Activated CD4-positive, alpha-beta T cell treated with anti-CD3 and anti-CD28 coated beads, Interleukin-2, Interleukin-6, amounts not matched to agents 100 ng/mL and 50 ng/mL, durations not matched to agents 16 hours and 8 hours (primary cell): Measurements from ENCODE around the gene EPN2.
"Not testable (repeated sequence)": the region's sequence is repeated elsewhere in the genome, so short reads cannot be mapped to it uniquely, and the experiment has no call there.

Experiments
- DNase-seq: peaks from one replicate; pipeline ENCODE4 v3.0.0-alpha.2; 2020

The EPN2 gene

DNA sequence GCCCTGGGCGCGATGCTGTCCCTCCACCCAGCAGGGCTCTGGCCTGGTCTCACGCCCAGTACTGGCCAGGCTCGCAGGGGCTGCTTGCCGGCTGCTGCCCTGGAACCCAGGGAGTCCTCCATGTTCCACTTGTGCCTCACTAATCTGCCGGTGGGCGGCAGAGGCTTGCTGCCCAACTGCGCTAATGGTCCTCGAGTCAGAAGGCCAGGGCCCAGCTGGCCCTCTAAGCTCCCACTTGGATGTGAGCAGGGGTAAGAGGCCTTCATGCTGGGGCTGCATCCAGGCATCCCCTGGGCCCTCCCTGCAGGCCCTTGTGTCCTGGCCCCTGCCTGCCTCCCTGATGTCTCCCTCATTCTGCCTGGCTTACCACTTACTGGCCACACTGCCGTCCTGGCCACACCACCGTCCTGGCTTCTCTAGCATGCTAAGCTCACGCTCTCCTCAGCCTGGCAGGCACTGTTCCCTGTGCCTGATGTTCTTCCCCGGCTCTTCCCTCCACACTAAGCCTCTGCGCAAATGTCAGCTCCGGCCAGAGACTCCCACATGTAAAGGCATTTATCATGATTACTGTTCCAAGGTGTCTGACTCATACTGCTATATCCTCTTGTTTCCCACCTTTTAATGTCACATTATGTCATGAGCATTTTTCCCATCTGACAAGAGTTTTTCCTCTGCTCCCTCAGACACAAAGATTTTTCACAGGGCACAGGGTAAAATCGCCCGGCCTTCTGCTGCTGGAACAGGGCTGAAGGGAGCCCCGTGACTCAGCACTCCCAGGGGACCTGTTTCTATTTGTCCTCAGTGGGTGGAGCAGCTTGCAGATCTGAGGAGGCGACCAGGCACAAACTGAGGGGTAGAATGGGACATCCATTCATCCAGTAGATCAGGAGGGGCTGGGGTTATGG lies 109.4 kb downstream of the EPN2 start:
- no peak for DNase-seq

DNA sequence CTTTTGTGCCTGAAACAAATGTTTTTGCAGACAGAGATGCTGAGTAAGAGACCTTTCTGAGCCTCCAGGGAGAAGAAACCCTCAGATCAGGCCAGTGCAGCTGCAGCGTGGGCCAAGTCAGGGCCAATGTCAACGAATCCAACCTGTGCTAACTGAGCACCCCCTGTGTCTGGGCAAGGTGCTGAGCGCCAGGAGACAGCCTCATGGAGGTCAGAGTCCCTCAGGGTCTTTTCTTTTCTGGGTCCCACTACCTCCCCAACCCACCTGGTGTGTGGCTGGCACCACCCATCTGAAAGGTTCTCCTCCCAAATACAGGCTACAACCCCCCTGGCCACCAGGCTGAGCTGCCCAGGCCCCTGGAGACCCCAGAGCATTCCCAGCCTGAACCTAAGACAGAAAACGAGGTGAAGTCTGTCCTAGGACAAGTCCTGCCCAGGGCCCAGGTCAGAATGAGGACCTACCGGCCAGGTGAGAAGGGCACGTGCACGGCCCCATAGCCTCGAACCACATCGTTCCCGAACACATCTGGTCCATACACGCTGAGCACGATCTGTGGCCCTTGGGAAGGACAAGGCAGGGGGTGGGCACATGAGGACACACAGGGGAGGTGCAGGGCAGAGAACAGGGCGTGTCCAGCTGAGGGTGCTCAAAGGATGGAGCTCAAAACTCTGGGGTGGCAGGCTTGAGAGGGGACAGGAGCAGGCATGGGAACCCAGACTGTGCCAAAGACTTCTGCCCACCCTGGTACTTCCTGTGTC lies 110.3 kb downstream of the EPN2 start:
- no peak for DNase-seq

DNA sequence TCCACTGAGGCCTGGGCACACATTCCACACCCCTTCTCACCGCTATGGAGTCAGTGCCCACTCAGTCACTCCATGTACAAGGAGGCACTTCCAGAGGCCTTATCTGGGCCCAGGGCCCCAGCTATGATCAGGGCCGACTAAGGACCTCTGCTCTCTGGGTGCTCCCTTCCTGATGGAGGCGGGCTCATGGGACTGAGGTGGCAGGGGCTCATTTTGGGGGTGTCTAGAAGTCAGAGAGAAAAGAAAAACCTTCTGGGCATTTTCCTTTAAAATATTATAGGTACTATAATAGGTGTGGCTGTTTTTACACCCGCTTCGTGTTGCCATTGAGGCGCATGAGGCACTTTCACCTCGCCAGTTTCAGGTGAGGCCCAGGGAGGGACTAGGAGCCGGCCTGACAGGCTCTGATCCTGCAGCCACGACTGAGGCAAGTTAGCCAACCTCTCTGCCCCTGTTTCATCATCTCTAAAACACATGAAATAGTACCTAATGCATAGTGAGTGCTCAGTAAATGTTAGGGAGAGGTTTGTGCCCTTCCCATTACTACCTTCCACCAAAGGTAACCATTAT lies 111.0 kb downstream of the EPN2 start:
- DNase-seq = no peak

DNA sequence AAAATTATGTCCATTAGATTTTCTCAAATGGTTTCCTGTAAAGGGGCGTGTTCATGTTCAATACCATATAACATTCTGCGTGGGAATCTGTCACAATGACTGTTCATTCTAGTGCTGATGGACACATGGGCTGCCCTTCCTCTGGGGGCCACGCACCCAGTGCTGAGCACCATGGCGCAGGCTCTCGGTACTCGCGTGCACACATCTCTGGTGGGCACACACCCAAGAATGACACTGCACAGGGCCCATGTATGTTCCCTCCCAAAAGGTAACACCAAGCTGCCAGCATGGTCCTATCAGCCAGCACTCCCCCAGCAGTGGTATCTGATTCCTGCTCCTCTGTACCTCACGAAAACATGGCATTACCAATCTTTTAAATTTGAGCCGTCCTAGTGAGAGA lies 111.6 kb downstream of the EPN2 start:
- no peak for DNase-seq

DNA sequence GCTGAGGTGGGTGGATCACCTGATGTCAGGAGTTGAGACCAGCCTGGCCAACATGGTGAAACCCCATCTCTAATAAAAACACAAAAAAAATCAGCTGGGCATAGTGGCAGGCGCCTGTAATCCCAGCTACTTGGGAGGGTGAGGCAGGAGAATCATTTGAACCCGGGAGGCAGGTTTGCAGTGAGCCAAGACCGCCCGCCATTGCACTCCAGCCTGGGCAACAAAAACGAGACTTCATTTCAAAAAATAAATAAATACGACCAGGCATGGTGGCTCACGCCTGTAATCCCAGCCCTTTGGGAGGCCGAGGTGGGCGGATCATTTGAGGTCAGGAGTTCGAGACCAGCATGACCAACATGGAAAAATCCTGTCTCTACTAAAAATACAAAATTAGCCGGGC lies 116.2 kb downstream of the EPN2 start:
- DNase-seq = not testable (repeated sequence)

DNA sequence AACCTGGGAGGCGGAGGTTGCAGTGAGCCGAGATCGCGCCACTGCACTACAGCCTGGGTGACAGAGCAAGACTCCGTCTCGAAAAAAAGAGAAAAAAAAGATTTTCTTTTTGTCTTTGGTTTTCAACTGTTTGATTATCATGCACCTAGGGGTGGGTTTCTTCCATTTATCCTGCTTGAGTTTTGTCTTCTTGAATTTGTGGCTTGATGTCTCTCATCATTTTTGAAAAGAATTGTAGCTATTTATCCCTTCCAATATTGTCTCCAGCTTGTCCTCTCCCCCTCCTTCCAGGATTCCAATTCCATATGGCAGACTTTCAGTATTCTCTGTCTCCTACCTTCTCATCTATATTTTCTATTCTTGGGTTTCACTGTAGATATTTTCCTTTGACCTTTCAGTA lies 117.6 kb downstream of the EPN2 start:
- no peak for DNase-seq

DNA sequence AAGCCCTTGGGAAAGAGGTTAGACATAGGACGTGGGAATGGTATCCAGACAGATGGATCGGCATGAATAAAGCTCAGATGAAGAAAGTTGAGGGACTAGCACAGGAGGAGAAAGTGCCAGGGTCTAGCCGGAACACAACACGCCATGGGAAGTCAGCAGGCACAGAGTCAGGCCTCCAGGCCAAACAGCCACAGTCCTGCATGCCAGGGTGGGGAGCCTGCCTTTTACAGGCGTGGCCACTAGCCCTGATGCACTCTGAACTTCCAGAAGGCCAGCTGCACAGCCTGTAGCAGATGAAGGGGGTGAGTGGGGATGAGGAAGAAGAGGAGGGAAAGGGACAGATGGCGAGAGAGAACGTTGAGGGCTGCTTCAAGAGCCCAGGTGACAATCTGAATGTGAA lies 120.2 kb downstream of the EPN2 start:
- DNase-seq = no peak

DNA sequence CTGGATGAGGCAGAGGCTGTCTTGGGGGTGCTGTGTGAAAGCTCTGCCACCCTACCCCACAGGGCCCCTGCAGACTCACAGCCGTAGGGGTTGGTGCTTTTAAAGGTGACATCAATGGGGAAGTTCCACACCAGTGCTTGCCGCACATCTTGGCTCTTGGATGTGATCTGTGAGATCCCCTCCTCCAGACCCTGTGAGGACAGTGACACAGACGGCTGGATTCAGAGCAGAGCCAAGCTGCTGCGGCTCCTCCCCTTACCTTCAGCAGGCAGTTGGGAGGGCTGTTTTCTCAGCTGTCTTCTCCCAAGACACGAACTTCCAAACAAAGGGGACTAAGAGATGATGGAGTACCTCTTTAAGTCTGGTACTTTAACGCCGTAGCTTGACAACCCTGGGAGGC lies 120.6 kb downstream of the EPN2 start:
- DNase-seq = no peak

DNA sequence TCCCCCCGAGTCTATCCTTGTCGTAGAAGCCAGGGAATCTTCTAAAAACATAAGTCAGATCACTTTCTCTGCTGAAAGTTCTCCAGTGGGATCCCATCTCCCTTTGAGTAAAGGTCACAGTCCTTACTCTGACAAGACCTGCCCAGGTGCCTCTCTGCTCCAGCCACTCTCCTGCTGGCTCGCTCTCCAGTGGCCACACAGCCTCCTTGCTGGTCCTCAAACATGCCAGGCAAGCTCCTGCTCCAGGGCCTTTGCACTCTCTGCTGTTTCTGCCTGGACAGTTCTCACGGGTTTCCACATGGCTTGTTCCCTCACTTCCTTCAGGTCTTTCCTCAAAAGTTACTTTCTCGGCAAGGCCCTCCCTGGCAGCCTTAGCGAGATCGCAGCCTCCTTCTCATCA lies 122.0 kb downstream of the EPN2 start:
- no peak for DNase-seq

DNA sequence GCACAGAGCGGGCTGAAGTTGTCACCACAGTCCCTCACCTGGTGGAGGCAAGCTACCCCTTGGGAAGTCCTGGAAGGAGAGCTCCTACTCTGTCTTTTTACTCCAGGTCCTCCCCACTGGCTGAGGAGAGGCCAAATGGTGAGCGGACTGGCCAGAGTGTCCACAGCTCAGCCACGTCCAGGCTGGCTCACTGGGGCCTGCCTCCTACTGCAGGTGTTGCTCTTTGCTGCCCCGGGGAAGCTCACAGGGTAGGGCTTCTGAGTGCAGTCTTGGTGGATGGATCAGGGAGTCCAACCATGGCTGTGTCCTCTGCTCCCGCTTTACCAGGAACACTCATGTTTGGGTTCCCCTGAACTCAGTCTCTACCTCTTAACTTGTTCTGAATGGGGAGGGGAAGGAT lies 122.7 kb downstream of the EPN2 start:
- DNase-seq = no peak

DNA sequence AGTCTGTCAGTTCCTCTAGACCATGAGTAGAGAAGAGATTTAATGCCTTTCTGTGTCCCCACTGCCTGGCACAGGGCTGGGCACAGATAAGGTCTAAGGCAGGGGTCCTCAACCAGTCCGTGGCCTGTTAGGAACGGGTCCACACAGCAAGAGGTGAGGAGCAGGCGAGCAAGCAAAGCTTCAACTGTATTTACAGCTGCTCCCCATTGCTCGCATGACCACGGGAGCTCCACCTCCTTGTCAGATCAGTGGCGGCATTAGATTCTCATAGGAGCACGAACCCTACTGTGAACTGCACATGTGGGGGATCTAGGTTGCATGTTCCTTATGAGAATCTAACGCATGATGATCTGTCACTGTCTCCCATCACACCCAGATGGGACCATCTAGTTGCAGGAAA lies 123.6 kb downstream of the EPN2 start:
- DNase-seq = no peak

DNA sequence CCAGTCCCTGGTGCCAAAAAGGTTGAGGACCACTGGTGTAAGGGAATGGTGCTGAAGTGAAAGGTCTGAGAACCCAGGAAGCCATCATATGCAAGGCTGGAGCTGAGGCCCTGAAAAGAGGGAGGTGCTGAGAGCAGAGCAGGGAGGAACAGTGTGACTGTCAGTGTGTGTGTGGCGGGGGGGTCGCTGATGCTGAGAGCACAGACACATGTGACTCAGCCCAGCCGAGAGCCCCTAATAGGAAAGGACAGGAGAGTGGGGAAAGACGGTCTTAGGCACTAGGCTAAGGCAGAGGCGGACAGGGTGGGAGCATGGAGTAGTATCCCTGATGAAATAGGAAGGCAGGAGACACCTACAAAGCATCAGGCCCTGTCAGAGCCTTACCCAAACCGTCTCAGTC lies 124.2 kb downstream of the EPN2 start:
- no peak for DNase-seq

DNA sequence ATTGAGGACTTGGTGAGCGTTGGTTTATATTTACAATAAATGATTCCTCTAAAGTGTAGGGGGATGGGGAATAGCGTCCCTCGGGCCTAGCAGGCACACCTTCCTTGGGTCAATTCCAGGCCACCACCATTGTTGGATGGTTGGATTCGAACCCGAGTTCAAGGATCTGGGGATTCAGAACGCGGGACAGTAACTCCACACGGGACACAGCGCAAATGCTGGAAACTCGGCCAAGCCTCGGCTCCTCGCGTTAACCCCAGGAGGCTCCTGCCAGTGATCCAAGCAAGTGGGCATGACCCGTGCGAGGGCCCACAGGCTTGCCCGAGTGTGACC lies 124.7 kb downstream of the EPN2 start:
- no peak for DNase-seq

DNA sequence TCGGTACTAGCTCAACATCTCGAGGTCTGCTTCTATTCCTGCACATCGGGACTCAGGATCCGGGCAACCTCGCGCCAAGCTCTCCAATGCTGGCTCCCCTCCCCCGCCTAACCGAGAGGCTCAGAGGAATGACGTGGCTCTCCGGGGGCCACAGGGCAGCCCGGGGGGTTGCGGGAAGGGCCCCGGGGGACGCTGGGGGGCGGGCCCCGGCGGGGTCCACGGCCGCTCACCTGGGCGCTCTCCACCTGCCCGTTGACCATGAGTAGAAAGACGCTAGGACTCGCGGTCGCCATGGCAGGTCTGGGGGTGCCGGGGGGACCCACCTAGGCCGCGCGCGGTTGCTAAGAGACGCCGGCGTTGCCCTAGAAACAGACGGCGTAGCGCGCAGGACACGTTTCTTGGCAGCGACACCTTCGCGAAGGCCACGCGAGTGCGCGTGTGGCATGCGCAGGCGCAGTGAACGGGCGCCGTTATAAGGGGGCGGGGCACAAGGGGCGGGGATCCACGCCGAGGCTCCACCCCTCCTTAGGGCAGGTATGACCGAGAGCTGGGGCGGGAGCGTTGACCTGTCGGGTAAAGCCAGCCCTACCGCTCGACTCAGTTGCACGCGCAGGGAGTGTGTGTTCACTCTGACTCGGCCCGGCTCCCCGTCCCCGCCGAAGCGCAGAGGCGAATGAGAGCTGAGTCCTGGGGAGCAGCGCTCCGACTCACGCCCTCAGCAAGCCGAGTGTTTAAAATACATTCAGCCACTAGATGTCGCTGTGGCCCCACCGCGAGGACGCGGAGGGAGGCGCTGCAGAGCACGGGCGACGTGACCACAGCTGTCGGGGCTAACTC lies 125.3 kb downstream of the EPN2 start, which contains the start of gene B9D1:
Gene B9D1, minus strand, starts transcription at position 447 of the 837 bp plus-strand sequence. Its CDS starts 154 bp downstream, at position 293.
- peak; percentile 93 for DNase-seq

DNA sequence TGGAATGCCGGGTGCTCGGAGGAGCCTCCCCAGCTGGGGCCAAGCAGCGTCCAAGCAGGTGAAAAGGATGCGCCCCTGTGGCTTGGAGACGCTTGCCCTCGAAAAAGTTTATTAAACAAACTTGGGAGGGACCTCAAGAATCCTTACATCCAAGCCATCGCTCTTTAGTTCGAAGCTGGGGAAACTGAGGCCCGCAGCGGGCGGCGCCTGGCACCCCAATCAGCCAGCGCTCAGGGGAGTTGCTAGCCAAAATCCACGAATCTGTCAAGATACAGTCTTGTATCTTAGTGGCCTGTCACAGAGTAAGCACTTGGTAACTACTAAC lies 125.9 kb downstream of the EPN2 start:
- no peak for DNase-seq

DNA sequence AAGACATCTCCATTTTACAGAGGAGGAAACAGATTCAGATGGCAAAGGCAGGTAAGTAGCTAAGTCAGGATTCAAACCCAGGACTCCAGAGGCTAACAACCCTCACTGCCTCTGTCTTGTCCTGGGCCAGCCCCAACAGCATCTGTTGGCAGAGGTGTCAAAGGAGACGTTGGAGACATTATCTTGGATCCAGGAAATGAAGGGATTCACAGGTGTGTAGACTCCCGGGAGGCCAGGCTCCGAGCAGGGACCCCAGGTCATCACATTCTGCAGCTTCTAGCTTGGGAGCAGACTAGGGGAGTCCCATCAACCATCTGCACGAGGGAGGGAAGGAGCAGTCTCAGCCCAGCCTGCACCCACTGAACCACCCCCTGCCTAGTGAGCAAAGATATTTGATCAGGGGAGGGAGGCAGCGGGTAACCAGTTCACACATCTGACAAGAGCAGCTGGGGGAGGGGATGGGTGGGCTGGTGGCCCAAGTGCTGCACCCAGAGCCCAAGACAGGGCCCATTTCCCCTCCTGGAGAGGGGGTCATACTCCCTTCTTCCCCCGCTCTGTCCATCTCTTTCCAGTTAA lies 126.4 kb downstream of the EPN2 start:
- DNase-seq = no peak

DNA sequence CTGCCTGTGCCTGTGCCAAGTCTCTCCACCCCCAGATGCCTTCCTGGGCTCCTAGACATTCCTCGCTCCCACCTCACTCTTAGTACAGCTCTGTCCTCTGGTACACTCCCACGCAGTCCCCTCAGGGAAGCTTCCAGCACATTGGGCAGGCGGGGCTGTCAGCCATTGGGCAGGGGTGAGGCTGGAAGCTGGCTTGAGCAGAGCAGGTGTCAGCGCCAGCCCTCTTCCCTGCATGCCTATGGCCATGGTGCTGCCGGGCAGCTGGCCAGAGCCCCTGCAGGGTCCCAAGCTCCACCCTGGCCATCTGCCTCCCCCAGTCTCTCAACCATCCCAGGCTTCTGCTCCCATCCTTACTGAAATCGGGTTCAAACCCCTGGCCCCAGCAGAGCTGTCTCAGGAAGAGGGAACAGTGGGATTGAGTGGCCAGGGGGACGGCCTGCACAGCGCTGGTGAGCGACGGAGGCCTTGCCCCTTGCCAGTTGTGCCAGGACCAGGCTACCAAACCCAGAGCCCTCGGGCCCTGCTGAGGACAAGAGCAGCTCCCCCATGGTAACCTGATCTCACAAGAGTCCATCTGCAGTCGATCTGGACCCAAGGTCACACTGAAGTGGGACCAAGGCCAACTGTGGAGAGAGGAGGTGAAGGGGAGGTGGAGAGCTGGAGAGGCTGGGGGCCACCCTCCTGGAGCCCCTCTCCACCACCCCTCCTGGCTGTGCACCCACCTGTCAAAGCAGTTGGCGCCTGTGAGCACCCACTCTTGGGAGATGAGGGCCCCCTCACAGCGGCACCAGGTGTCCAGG lies 127.7 kb downstream of the EPN2 start:
- no peak for DNase-seq

DNA sequence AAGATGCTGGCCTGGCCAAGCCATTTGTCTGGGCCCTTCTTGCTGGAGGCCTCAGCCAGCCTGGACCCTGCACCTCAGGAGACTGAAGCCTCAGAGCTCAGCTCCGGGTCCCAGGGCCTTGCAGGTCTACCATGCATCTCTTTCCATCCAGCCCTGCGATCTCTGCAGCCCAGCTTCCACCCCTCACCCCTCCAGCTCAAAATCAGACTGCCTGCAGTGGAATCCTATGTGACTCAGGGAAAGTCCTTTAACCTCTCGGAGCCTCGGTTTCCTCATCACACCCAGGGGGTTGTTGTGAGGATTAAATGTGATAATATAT lies 128.3 kb downstream of the EPN2 start:
- no peak for DNase-seq

DNA sequence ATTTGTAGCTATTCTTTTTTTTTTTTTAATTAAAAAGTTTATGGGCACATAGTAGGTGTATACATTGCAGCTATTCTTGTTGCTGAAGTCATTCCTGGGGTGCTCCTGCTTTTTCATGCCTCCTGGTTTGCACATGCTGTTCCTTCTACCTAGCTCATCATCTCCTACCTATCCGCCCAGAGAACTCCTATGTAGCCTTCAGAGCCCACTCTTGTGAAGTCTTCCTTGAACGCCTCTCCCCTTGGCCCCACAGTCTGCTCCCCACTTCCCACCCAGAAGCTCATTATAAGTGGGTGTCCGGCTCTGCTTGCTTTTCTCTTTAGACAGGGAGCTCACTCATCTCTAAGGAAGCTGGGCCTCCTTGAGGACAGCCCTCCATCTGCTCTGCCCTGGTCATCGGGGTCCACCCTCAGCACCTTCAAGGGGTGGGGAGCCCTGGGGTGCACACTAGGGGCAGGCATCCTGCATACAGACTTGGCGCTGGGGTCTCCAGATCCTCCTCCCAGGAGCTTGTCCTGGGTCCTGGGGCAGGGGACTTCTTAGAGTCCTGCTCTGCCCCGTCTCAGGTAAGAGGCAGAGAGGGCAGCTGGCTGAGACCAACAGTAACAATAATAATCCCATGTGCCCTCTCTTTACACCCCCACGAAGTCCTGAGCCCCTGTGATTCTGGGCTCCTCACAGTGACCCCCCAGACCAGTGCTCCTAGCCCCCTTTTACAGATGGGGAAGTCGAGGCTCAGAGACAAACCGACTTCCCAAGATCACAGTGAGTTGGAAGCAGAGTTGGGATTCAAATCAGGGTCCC lies 128.9 kb downstream of the EPN2 start:
- DNase-seq = no peak

DNA sequence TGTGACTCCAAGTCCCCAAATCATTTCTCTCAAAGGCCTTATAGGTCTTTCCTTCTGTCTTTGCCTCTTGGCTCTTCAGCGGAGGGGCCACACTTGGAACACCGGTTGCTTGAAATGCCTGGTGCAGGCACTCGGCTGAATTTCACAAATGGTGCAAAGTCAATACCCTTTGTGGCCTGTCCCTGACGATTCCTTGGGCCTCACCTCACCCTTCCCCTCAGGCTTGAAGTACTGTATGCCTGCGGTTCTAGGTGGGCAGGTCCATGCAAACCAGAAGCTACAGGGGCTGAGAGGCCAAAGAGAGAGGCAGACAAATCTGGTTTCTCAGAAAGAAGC lies 129.4 kb downstream of the EPN2 start:
- DNase-seq = no peak

DNA sequence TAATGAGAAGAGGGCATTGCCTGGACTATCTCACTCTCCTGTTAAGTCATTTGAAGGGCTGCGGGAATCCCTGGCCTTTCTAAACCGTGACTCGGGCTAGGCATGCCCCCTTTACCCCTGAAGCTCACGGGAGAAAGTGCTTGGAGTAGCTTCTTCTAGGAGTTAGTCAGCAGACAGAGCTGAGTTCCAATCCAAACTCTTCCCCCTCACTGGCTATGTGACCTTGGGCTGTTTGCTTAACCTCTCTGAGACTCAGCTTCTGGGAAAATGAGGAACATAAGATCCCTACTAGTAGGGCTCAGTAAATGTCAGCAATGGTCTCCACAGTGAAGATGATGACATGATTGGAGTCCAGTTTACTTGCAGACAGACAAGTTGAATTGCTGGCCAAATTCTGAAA lies 131.1 kb downstream of the EPN2 start:
- no peak for DNase-seq
